Activated gamma-delta T cell treated with Interleukin-2 at 50 U/mL for 16 hours (primary cell): Measurements from ENCODE around the gene RAB11FIP3.
A peak's percentile ranks its signal among the peaks of the same experiment; 100 is the strongest.
"Not testable (repeated sequence)": the region's sequence is repeated elsewhere in the genome, so short reads cannot be mapped to it uniquely, and the experiment has no call there.

Source experiments
- DNase-seq: peaks from one replicate; pipeline ENCODE4 v3.0.0-alpha.2; 2020

Gene RAB11FIP3, protein sequence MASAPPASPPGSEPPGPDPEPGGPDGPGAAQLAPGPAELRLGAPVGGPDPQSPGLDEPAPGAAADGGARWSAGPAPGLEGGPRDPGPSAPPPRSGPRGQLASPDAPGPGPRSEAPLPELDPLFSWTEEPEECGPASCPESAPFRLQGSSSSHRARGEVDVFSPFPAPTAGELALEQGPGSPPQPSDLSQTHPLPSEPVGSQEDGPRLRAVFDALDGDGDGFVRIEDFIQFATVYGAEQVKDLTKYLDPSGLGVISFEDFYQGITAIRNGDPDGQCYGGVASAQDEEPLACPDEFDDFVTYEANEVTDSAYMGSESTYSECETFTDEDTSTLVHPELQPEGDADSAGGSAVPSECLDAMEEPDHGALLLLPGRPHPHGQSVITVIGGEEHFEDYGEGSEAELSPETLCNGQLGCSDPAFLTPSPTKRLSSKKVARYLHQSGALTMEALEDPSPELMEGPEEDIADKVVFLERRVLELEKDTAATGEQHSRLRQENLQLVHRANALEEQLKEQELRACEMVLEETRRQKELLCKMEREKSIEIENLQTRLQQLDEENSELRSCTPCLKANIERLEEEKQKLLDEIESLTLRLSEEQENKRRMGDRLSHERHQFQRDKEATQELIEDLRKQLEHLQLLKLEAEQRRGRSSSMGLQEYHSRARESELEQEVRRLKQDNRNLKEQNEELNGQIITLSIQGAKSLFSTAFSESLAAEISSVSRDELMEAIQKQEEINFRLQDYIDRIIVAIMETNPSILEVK

DNA sequence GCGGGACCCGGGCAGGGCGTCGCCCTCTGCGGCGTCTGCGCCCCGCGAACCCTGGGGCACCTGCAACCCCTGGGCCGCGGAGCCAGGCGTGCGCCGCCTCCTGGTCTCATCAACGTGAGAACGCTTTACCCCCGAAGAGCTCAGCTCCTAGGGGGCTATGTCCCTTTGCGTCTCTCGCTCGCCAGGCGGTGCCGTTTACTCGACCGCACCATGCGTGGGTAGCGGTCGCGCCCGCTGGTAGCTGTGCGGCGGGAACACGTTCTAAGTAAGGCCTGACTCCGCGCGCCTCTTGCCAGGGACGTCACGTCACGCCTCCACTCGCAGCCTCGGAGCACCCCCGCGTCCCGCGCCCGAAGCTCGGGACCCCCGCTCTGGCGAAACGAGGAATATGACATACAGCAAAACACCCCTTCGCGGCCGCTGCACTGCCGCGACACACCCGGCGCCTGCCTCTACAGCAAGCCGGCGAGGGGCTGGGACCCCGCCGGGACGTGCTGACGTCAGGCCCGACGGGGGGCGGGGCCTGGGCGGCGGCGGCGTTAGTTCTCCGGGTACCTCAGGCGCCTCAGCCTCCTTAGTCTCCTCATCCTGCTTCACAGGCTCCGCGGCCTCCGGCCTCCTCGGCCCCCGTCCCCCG lies at the start of gene RAB11FIP3:
RAB11FIP3 (plus strand) TSS at position 568 of the 637 bp plus-strand sequence. CDS start 358 bp downstream, outside the sequence.
- DNase-seq: peak; percentile 79

DNA sequence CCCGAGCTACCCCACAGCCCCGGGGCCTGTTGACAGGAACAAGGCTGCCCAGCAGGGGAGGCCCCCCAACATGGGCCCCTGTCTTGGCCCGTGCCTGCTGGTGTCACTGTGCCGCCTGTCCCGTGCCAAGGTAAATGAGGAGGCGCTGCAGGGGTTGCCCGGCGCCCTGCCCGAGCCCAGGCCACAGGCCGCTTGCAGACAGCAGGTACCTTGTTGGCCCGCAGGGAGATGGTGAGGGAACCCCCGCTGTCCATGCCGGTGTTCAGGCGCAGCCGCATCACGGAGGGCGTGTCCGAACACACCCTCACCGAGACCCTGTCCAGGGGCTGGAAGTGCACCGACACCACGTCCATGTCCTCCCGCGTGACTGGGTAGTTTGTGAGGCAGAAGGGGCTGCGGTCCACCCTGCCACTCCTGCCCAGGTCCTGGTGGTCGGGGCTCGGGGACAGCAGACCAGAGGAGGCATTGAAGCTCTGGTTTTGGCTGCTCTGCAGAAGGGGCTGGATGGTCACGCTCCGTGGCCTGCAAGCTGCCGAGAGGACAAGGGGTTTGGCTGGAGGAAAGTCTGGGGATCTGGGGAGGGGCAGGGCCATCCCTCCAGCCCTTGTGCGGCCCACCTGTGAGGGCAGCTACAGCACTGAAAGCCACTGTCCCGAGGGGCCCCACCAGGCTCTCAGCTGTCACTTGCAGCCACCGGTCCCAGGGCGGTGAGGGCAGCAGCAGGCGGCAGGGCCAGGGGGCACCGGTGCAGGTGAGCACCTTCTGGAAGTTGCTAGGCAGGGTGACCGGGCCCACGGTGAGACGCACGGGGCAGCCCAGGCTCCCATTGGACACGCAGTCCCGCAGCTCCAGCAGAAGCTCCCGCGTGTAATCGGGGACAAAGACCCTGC lies 49.3 kb upstream of the RAB11FIP3 start:
- no peak for DNase-seq

DNA sequence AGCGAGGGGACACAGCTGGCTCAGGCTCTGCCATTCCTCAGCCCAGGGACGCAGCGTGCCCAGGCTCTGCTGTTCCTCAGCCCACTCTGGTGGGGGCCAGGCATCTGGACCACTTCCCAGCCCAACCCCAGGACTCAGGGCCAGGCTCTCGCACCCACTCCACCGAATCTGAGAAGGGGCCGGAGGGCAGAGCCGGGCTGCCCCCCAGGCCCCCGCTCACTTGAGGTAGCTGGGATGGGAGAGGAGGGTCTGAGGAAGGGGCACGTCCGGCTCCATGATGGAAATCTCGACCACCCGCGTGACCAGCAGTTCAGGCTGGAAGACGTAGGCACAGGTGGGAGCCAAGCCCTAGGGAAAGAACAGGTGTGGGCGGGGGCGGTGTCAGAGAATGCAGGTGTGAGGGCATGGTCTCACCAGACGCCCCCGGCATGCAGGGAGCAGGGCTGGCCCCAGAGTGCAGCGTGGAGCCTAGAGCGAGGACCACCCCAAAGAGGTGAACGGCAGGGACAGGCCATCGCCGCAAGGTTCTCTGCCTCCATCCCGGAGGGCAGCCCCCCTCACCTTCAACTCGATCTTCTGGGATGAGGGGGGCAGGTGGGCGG lies 48.5 kb upstream of the RAB11FIP3 start:
- no peak for DNase-seq

DNA sequence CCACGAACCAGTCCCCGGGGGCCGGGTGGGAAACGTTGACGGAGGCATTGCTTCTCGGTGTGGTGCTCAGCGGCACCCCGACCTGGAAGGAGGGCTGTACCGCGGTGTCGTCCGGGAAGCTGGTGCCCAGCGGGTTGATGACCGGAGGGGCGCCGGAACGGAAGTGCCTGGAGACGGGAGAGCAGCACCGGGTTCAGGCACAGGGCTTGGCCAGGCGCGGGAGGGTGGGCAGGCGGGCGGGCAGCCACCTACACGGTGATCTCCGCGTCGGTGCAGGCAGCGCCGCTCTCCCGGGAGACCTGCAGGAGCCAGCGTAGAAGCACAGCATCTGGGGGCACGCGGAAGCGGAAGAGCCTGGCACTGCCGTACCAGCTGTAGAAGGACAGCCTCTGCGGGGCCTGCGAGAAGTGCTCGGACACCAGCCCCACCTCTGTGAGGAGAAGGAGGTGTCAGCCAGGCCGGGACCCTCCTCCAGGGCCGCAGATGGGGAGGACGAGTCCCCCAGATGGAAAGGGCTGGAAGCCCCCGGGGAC lies 48.0 kb upstream of the RAB11FIP3 start:
- no peak for DNase-seq

DNA sequence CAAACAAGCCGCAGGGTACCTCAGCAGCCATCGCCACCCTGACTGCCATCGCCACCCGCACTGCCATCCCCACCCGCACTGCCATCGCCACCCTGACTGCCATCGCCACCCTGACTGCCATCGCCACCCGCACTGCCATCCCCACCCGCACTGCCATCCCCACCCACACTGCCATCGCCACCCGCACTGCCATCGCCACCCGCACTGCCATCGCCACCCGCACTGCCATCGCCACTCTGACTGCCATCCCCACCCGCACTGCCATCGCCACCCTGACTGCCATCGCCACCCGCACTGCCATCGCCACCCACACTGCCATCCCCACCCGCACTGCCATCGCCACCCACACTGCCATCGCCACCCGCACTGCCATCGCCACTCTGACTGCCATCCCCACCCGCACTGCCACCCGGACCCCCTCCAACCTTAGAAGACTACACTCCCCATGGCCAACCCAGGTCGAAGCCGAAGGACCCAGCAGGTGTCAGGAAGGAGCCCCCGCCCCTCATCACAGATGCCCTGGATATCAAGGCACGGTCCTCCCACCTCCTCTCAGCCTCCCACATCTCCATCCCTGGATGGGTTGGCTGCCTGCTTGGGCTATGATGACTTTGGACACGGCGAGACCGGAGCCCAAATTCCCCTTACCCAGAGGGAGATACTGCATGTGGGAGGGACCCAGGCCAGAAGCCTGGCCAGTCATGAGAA lies 47.2 kb upstream of the RAB11FIP3 start:
- not testable (repeated sequence) for DNase-seq

DNA sequence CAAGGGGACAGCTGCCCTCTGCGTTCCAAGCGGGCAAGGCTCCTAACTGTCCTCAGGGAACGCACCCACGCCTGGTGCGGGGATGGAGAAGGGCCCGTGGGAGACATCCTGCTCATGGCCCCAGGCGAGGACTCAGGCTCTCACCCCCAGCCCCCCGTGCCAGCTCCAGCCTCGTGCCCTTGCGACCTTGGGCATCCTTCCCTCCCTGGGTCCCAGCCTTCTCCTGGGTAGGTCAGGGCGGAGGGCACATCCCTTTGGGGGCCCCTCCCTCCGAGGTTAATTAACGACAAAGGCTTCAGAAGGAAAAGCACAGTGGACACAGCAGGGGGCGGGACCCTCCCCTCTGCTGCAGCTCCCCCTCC lies 46.6 kb upstream of the RAB11FIP3 start:
- no peak for DNase-seq

DNA sequence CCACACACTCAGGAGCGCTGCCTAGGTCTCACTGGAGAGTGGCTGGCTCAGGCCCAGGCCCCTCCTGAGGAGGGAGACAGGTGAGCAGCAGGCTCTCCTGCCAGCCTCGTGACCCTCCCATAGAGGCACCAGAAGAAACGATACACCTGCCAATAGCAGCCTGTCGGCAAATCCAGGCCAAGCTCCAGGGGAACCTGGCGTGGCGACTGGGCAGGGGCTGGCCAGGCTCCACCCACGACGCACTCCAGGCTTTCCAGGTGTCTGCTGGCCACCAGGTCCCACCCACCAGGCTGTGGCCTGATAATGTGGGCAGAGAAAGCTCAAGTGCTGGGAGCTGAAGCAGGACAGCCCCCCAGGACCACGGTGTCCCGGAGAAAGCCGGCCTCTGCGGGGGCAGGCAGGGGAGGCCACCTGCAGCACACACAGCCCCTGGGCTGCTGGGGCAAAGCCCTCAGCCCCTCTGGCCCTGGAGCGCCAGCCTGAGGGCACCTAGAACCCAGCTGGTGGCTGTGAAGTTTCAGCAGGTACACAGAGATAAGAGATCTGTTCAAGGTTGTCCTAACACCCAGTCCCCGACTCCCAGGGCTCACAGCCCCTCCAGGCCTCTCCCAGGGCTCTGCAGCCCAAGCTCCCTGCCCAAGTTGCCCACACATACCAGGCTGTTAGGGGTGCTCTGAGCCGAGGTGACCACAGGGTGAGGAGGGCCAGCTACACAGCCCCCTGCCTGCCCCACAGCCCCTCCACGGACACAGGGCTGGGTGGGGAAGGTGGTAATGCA lies 46.1 kb upstream of the RAB11FIP3 start:
- DNase-seq: no peak

DNA sequence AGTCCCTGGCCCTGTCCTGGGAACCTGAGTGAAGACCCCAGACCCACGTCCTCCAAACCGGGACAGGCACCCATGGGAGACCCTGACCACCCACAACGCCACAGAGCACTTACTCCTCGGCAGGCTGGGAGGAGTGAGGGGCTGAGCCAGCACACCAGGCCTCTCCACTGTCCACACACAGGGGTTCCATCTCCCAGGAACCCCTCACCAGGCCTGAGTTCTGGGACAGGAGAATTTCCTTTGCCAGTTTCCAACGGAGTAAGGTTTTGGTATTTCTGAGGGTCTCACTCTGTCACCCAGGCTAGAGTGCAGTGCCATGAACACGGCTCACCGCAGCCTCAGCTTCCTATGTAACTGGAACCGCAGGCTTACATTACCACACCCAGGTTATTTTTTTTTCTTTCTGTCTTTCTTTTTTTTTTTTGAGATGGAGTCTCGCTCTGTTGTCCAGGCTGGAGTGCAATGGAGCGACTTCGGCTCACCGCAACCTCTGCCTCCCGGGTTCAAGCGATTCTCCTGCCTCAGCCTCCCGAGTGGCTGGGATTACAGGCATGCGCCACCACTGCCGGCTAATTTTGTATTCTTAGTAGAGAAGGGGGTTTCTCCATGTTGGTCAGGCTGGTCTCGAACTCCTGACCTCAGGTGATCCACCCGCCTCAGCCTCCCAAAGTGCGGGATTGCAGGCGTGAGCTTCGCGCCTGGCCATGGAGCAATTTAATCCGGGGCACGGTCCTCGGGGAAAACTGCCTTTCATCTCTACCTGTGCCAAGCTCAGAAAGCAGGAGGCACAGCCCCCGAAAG lies 45.3 kb upstream of the RAB11FIP3 start:
- DNase-seq: no peak

DNA sequence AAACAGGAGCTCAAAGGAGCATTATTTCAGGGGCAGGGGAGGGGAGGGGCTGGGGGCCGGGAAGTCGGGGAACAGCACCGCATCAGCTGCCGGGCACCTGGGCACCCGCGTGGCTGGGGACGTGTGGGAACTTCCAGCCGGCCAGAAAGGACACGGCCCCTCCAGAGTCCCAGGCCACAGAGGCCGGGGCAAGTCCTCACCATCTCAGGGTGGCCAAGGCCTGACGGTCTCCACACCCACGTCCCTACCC lies 44.8 kb upstream of the RAB11FIP3 start:
- DNase-seq: no peak

DNA sequence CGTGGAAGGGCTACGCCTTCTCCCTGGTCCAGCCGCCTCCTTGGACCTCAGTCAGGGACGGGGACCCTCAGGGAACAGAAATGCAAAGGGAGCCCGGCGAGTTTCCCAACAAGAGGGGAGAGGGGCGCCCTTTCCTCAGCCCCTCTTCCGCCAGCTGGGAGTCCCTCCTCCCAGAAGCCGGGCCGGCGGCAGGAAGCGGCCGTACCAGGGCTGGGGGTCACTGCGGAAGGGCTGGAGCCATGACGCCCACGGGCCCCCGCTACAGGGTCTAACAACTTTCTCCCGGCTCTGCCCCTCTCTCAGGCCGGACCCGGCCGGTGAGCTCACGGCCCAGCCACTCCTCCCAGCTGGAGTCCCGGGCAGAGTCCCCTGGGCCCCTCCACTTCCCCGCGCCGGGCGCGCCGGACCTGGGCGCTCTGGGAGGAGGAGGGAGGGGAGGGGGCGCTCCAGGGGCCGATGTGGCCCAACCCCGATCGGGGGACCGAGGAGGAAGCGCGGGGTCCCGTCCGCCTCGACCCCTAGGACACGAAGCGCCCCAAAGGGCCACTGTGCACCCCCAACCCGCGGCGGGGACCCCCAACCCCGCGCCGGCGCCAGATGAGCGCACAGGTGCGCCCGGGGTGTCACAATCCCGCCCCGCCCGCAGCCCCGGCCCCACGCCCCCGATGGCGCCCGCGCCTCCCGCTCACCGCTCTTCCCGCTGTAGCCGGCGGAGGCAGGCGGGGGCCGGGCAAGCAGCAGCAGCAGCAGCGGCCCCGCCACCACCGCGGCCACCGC lies 44.2 kb upstream of the RAB11FIP3 start:
- DNase-seq: no peak

DNA sequence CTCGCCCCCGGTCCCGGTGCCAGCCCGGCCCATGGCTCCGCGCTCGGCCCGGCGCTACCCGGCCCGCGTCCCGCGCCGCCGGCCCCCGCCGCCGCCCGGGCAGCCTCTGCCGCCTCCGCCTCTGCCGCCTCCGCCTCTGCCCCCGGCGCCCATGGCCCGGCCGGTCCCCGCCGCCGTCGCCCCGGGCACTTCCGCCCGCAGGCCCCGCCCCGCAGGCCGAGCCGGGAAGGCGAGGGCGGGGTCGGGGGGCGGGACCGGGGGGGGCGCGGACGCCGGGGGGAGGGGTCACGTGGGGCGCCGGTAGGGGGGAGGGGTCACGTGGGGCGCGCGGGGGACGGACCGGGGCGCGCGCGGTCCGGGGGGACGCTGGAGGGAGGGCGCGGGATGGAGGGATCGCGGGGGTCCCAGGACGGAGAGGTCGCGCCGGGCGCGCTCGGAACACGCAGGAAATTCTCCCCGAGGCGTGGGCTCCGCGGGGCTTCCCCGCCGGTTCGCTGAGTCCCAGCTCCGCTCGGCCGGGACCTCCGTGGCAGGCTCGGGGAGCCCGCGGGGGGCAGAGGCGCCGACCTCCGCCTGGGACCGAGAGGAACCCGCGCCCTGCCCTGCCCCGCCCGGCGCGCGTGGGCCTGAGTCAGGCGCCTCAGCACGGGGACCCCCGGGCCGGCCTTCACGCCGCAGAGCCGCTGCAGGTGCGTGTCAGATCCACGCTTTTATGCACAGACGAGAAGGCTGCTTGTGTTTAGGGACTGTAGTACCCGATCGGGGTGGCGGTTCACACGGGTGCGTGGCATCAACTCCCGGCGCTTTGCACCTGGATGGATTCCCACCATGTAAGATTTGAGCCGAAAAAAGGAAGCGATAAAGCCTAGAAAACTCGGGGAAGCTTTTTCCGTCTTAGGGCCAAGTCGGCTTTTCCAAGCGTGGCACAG lies 43.4 kb upstream of the RAB11FIP3 start, which contains the start of gene PGAP6:
PGAP6 (minus strand) TSS at position 190 of the 929 bp plus-strand sequence; CDS start at position 33, 157 bp downstream.
- DNase-seq: peak; percentile 59

DNA sequence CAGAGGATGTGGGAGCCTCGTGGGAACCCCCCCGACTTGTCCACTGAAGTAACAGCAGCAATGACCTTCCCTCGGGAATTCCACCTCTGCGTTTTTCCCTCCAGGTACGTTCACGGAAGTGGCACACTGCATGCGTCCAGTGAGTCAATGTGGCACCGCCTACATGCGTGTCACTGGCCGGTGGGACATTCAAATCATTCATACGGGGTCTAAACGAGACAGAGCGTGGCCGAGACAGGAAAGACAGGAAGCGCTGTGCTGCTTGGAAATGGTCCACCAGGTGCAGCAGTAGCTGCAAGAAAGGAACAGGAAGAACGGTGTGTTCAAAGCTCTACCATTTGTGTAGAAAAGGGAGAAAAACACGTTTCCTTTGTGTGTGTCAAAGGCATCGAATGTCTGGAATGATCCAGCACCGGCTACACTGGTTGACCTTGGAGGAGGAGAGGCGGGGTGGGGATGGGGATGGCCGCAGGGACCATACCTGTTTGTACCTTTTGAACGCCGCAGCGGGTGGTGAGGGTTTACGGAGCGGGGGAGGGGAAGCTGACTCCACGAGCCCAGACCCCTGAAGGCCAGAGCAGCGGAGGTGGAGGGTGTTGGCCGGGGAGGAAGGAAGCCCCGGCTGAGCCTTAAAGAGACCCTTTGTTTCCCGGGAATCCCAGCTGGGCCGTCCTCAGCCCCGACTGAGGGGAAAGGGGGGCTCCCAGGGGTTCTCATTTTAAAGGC lies 42.0 kb upstream of the RAB11FIP3 start:
- DNase-seq: peak; percentile 36

DNA sequence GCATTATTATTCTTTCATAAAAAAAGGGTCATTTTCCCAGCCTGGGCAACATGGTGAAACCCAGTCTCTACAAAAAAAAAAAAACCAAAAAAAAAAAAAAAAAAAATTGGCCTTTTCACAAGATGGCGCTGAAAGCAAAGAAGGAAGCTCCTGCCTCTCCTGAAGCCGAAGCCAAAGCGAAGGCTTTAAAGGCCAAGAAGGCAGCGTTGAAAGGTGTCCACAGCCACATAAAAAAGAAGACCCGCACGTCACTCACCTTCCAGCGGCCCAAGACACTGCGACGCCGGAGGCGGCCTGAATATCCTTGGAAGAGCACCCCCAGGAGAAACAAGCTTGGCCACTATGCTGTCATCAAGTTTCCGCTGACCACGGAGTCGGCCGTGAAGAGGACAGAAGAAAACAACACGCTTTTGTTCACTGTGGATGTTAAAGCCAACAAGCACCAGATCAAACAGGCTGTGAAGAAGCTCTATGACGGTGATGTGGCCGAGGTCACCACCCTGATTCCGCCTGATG lies 38.8 kb upstream of the RAB11FIP3 start:
- DNase-seq: no peak

DNA sequence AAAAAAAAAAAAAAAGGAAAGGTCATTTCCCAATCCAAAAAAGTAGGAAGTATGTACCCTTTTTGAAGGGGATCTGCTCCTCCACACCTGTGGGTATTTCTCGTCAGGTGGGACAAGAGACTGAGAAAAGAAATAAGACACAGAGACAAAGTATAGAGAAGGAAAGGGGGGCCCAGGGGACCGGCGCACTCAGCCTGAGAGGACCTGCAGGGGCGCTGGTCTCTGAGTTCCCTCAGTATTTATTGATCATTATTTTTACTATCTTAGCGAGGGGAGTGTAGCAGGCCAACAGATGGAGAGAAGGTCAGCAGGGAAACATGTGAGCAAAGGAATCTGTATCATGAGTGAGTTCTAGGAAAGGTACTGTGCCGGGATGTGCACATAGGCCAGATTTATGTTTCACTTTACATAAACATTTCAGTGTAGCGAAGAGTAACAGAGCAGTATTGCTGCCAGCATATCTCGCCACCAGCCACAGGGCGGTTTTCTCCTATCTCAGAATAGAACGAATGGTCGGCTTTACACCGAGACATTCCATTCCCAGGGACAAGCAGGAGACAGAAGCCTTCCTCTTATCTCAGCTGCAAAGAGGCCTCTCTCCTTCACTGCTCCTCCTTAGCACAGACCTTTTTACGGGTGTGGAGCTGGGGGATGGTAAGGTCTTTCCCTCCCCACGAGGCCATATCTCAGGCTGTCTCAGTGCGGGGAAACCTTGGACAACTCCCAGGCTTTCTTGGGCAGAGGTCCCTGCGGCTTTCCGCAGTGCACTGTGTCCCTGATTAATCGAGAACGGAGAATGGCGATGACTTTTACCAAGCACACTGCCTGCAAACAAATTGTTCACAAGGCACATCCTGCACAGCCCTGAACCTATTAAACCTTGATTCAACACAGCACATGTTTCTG lies 37.4 kb upstream of the RAB11FIP3 start:
- not testable (repeated sequence) for DNase-seq

DNA sequence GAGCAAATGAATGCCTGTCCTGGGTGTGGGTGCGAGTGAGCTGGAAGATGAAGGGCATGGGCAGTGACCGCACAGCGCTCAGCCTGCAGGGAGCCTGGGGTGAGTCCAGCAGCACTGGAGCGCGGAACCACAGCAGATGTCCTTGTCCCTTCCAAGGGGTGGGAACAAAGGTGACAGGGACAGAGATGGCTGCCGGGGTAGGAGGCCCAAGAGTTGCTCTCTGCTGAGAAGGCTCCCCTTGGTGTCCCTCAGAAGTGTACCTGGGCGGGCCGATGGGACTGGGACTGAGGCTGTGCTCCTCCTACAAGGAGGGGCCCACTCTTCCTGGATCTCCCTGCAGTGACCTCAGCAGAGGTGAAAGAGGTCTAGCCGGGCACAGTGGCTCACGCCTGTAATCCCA lies 36.1 kb upstream of the RAB11FIP3 start:
- DNase-seq: no peak

DNA sequence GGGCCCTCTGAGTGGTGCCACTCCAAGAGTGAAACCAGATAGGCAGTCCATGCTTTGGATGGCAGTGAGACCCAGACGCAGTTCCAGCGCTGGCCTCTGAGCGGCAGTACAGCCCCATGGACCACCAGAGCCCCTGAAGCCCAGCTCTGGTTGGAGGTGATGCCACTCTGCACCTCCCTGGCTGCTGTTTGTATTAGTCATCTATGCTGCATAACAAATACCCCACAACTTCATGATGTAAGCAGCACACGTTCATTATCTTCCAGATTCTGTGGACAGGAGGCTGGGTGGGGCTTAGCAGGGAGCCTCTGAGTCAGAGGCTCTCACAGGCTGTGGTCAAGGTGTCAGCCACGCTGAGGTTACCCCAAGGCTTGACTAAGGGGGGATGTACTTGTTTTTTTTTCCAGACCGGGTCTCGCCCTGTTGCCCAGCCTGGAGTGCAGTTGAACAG lies 33.5 kb upstream of the RAB11FIP3 start:
- peak; percentile 83 for DNase-seq
